Loucy (cell line): Measurements from ENCODE around the gene DNAH17.

ENCODE experiments used
- H2AFZ ChIP-seq: fragments of 200-600 bp; sonication (generic); 2 replicates; pipeline ENCODE4 v1.6.0; 2016; ENCODE audit warnings: antibody characterized with exemption, mild to moderate bottlenecking, low read length, moderate library complexity
- H3F3A ChIP-seq: fragments of 200-600 bp; 2 replicates; pipeline ENCODE4 v1.6.0; 2016; ENCODE audit warnings: antibody characterized with exemption, low read depth, mild to moderate bottlenecking
- H3K27me3 ChIP-seq: fragments of 200-600 bp; sonication (generic); 2 replicates; pipeline ENCODE4 v1.6.1; 2014; ENCODE audit warnings: low read length, mild to moderate bottlenecking; ENCODE audit not compliant: insufficient read depth, poor library complexity, severe bottlenecking
- H3K36me3 ChIP-seq: fragments of 200-600 bp; sonication (generic); 2 replicates; pipeline ENCODE4 v1.6.1; 2016; ENCODE audit warnings: low read length; ENCODE audit not compliant: insufficient read depth
- H3K4me1 ChIP-seq: fragments of 200-600 bp; sonication (generic); 2 replicates; pipeline ENCODE4 v1.5.1; 2014; ENCODE audit warnings: low read length, mild to moderate bottlenecking; ENCODE audit not compliant: insufficient read depth, poor library complexity, severe bottlenecking
- H3K4me2 ChIP-seq: fragments of 200-600 bp; sonication (generic); 2 replicates; pipeline ENCODE4 v1.6.0; 2014; ENCODE audit warnings: antibody characterized with exemption, low read length, low read depth, mild to moderate bottlenecking; ENCODE audit not compliant: poor library complexity, severe bottlenecking
- H3K4me3 ChIP-seq: fragments of 200-600 bp; sonication (generic); 2 replicates; pipeline ENCODE4 v1.5.1; 2014; ENCODE audit warnings: low read length, mild to moderate bottlenecking, mixed read lengths; ENCODE audit not compliant: poor library complexity, severe bottlenecking
- H3K79me2 ChIP-seq: fragments of 200-600 bp; sonication (generic); 2 replicates; pipeline ENCODE4 v1.6.1; 2014; ENCODE audit warnings: low read length; ENCODE audit not compliant: insufficient read depth
- H3K9ac ChIP-seq: fragments of 200-600 bp; sonication (generic); 2 replicates; pipeline ENCODE4 v1.6.0; 2014; ENCODE audit warnings: mild to moderate bottlenecking, low read depth, low read length, moderate library complexity; ENCODE audit not compliant: poor library complexity, severe bottlenecking
- H3K9me2 ChIP-seq: fragments of 200-600 bp; sonication (generic); replicated peaks from 2 replicates; pipeline ENCODE4 v1.6.1; 2016; ENCODE audit warnings: low read depth, low read length, mixed read lengths
- H3K9me3 ChIP-seq: fragments of 200-600 bp; sonication (generic); 2 replicates; pipeline ENCODE4 v1.6.1; 2014; ENCODE audit warnings: mild to moderate bottlenecking, antibody characterized with exemption, low read length, low read depth; ENCODE audit not compliant: insufficient read depth
- H4K20me1 ChIP-seq: fragments of 200-600 bp; sonication (generic); 2 replicates; pipeline ENCODE4 v1.6.0; 2014; ENCODE audit warnings: antibody characterized with exemption, low read length, mild to moderate bottlenecking; ENCODE audit not compliant: insufficient read depth, poor library complexity, severe bottlenecking
- CTCF ChIP-seq: fragments of 200-600 bp; sonication (generic); conservative IDR thresholded peaks from 2 replicates; pipeline ENCODE4 v1.5.1; 2014; ENCODE audit warnings: mild to moderate bottlenecking, antibody characterized with exemption, low read length
- EZH2phosphoT487 ChIP-seq: fragments of 200-600 bp; IDR thresholded peaks from 2 replicates; pipeline ENCODE4 v1.6.1; 2018; ENCODE audit warnings: antibody characterized with exemption, mild to moderate bottlenecking, moderate library complexity, borderline replicate concordance

The DNAH17 gene

DNA sequence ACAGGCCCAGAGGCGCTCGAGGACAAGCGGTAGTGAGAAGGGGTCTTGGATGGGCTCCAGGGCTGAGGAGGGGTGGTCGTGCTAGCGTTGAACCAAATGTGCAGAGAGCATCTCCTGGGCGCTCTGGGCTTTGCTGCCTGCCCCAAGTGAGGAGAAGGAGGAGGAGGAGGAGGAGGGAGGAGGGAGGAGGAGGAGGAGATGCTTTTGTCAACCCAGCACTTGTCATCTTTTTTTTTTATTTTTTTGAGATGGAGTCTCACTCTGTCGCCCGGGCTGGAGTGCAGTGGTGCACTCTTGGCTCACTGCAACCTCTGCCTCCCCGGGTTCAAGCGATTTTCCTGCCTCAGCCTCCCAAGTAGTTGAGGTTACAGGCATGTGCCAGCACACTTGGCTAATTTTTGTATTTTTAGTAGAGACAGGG, 138.9 kb downstream of the DNAH17 start:
- no peak for TF ChIP-seq EZH2phosphoT487
- no peak for TF ChIP-seq CTCF
- no peaks in the 10 kb centered on the region for H3F3A ChIP-seq
- no peak overlapping the region for H2AFZ ChIP-seq
- H3K9me3 ChIP-seq: no peaks in the 10 kb centered on the region
- H3K4me3 ChIP-seq: no peak overlapping the region
- H3K79me2 ChIP-seq: no peaks in the 10 kb centered on the region
- H3K27me3 ChIP-seq: no peaks in the 10 kb centered on the region
- H3K9me2 ChIP-seq: no peaks in the 10 kb centered on the region
- H3K4me1 ChIP-seq: no peaks in the 10 kb centered on the region
- no peak overlapping the region for H3K9ac ChIP-seq
- H3K4me2 ChIP-seq: no peak overlapping the region
- H3K36me3 ChIP-seq: no peaks in the 10 kb centered on the region
- no peaks in the 10 kb centered on the region for H4K20me1 ChIP-seq

DNA sequence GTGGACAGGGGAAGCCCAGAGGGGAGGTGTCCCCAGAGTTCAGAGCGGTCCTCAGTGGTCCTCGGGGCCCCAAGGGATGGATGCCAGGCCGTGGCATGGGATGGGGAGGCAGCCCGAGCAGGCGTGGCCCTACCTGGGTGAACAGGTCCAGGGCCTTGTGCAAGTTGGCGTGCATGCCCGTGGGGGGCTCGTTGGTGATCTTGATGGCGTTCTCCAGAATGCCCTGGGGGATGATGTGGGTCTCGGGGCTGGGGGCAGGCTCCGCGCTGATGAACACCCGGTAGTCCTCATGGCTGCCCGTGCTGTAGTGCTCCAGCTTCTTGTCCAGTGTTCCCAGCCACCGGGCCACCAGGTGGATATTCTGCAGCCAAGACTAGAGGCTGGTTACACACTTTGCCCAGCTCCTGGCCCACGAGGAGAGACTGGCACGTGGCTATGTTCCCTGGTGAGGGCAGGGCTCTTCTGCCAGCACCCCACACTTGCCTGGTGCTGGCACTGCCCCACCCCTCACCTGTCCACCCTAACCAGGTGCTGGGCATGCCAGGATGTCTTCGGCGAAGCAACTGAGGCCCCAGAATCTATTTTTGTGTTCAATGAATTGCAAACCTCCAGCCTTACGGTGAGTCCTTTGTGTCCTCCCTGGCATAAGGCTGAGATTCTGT, 139.6 kb downstream of the DNAH17 start:
- Histone ChIP-seq H3K79me2 (no peaks in the 10 kb centered on the region), H3K4me1 (no peaks in the 10 kb centered on the region), H2AFZ (no peak overlapping the region), H3K9me2 (no peaks in the 10 kb centered on the region), H3F3A (no peaks in the 10 kb centered on the region), H4K20me1 (no peaks in the 10 kb centered on the region), H3K36me3 (no peaks in the 10 kb centered on the region), H3K9me3 (no peaks in the 10 kb centered on the region), H3K4me3 (no peak overlapping the region), H3K4me2 (no peak overlapping the region), H3K9ac (no peak overlapping the region), H3K27me3 (no peaks in the 10 kb centered on the region)
- TF ChIP-seq CTCF (no peak), EZH2phosphoT487 (no peak)

- Histone ChIP-seq H3K9me3 (no peaks in the 10 kb centered on the region), H2AFZ (no peak overlapping the region), H3K4me1 (no peaks in the 10 kb centered on the region), H3K79me2 (no peaks in the 10 kb centered on the region), H4K20me1 (no peaks in the 10 kb centered on the region), H3K9me2 (no peaks in the 10 kb centered on the region), H3F3A (no peaks in the 10 kb centered on the region), H3K4me3 (no peak overlapping the region), H3K27me3 (no peaks in the 10 kb centered on the region), H3K36me3 (no peaks in the 10 kb centered on the region), H3K4me2 (no peak overlapping the region), H3K9ac (no peak overlapping the region)
- no peak for TF ChIP-seq CTCF
- TF ChIP-seq EZH2phosphoT487: no peak
Observed at GRCh38 chr17:78435330-78436005, 141.7 kb downstream of the DNAH17 start.
